Central memory CD8-positive, alpha-beta T cell (primary cell): Measurements from ENCODE around the gene RFC5.
A peak's percentile ranks its signal among the peaks of the same experiment; 100 is the strongest.

Source experiments
- ATAC-seq: fragments of 150-1000 bp; cut with Tn5 transposase; replicated peaks from 2 replicates; pipeline ENCODE4 v1.10.0; 2022; ENCODE audit warnings: mild to moderate bottlenecking, moderate FRiP score, moderate number of reproducible peaks; ENCODE audit not compliant: poor library complexity, severe bottlenecking; ENCODE audit errors: extremely low read depth
- DNase-seq, 2 donors: peaks; one replicate each; pipeline ENCODE4 v3.0.0; 2021; ENCODE audit warnings: low spot score in 2 of 2
- H3K27ac Mint-ChIP-seq: one replicate; pipeline ENCODE4 v1.8.0; 2022; ENCODE audit warnings: low read depth, mild to moderate bottlenecking, moderate library complexity, mixed read lengths
- H3K27me3 Mint-ChIP-seq: one replicate; pipeline ENCODE4 v1.8.0; 2022; ENCODE audit warnings: mixed read lengths
- H3K36me3 Mint-ChIP-seq: one replicate; pipeline ENCODE4 v1.8.0; 2022; ENCODE audit warnings: mild to moderate bottlenecking, moderate library complexity, mixed read lengths; ENCODE audit not compliant: insufficient read depth
- H3K4me1 Mint-ChIP-seq: one replicate; pipeline ENCODE4 v1.8.0; 2022; ENCODE audit warnings: mixed read lengths
- H3K4me3 Mint-ChIP-seq: one replicate; pipeline ENCODE4 v1.8.0; 2022; ENCODE audit warnings: mild to moderate bottlenecking, moderate library complexity, mixed read lengths
- H3K9me3 Mint-ChIP-seq: one replicate; pipeline ENCODE4 v1.8.0; 2022; ENCODE audit warnings: mixed read lengths

RFC5 gene

GRCh38 chr12:118016424-118017264, at the start of gene RFC5:
Gene RFC5 (plus strand): TSS chr12:118016703. CDS start chr12:118016828, 125 bp downstream.
- H3K27me3 Mint-ChIP-seq: no peaks in the 10 kb centered on the region
- no peaks in the 10 kb centered on the region for H3K9me3 Mint-ChIP-seq
- peaks cover 28% of the 10 kb centered on the region for H3K36me3 Mint-ChIP-seq
- peak; percentile 99 for ATAC-seq
- peak; percentile 94 to 95 for DNase-seq
- peak within 1 kb of the TSS; percentile 93 for H3K4me3 Mint-ChIP-seq
- H3K27ac Mint-ChIP-seq: peak within 1 kb of the TSS; percentile 97
- H3K4me1 Mint-ChIP-seq: peaks cover 19% of the 10 kb centered on the region

GRCh38 chr12:117967043-117967442, 49.5 kb upstream of the RFC5 start:
- Mint-ChIP-seq H3K36me3 (peaks cover 4% of the 10 kb centered on the region), H3K9me3 (peaks cover 10% of the 10 kb centered on the region), H3K4me1 (peaks cover 13% of the 10 kb centered on the region), H3K27ac (no peak overlapping the region), H3K4me3 (peak overlapping the region; percentile 15), H3K27me3 (peaks cover 86% of the 10 kb centered on the region)
- ATAC-seq: no peak
- no peak for DNase-seq

GRCh38 chr12:117967512-117967911, 49.0 kb upstream of the RFC5 start:
- H3K27me3 Mint-ChIP-seq: peaks cover 88% of the 10 kb centered on the region
- ATAC-seq (no peak), DNase-seq (no peak)
- peaks cover 11% of the 10 kb centered on the region for H3K9me3 Mint-ChIP-seq
- H3K27ac Mint-ChIP-seq: no peak overlapping the region
- H3K4me1 Mint-ChIP-seq: peaks cover 13% of the 10 kb centered on the region
- H3K36me3 Mint-ChIP-seq: peaks cover 4% of the 10 kb centered on the region
- peak overlapping the region; percentile 15 for H3K4me3 Mint-ChIP-seq

GRCh38 chr12:117968151-117968789, 48.2 kb upstream of the RFC5 start:
- Mint-ChIP-seq H3K36me3 (peaks cover 4% of the 10 kb centered on the region), H3K27ac (no peak overlapping the region), H3K27me3 (peaks cover 91% of the 10 kb centered on the region), H3K9me3 (peaks cover 11% of the 10 kb centered on the region), H3K4me1 (peaks cover 13% of the 10 kb centered on the region), H3K4me3 (peak overlapping the region; percentile 75)
- ATAC-seq: no peak
- no peak for DNase-seq

GRCh38 chr12:117968826-117969659, 47.5 kb upstream of the RFC5 start, which contains the start of gene KSR2:
Gene KSR2 (minus strand): TSS chr12:117968990. CDS start chr12:117968255, 735 bp downstream.
- Mint-ChIP-seq H3K36me3 (peaks cover 4% of the 10 kb centered on the region), H3K27ac (no peak within 1 kb of the TSS), H3K4me3 (peak within 1 kb of the TSS; percentile 75), H3K9me3 (peaks cover 11% of the 10 kb centered on the region), H3K27me3 (peaks cover 92% of the 10 kb centered on the region), H3K4me1 (peaks cover 13% of the 10 kb centered on the region)
- ATAC-seq (no peak), DNase-seq (no peak)

GRCh38 chr12:117970334-117970733, 46.2 kb upstream of the RFC5 start:
- no peak overlapping the region for H3K27ac Mint-ChIP-seq
- peaks cover 4% of the 10 kb centered on the region for H3K36me3 Mint-ChIP-seq
- peaks cover 11% of the 10 kb centered on the region for H3K9me3 Mint-ChIP-seq
- H3K4me3 Mint-ChIP-seq: peak overlapping the region; percentile 15
- peaks cover 91% of the 10 kb centered on the region for H3K27me3 Mint-ChIP-seq
- peaks cover 13% of the 10 kb centered on the region for H3K4me1 Mint-ChIP-seq
- DNase-seq: no peak
- no peak for ATAC-seq

- H3K27ac Mint-ChIP-seq: no peak overlapping the region
- H3K27me3 Mint-ChIP-seq: peaks cover 71% of the 10 kb centered on the region
- H3K36me3 Mint-ChIP-seq: no peaks in the 10 kb centered on the region
- H3K4me3 Mint-ChIP-seq: no peak overlapping the region
- DNase-seq (no peak), ATAC-seq (no peak)
- peaks cover 11% of the 10 kb centered on the region for H3K9me3 Mint-ChIP-seq
- peaks cover 13% of the 10 kb centered on the region for H3K4me1 Mint-ChIP-seq
Measured at GRCh38 chr12:117972301-117972700, 44.2 kb upstream of the RFC5 start.

- no peak overlapping the region for H3K4me3 Mint-ChIP-seq
- no peaks in the 10 kb centered on the region for H3K36me3 Mint-ChIP-seq
- H3K27me3 Mint-ChIP-seq: peaks cover 56% of the 10 kb centered on the region
- no peaks in the 10 kb centered on the region for H3K4me1 Mint-ChIP-seq
- H3K9me3 Mint-ChIP-seq: peaks cover 11% of the 10 kb centered on the region
- DNase-seq (no peak), ATAC-seq (no peak)
- no peak overlapping the region for H3K27ac Mint-ChIP-seq
Measured at GRCh38 chr12:117975006-117975405, 41.5 kb upstream of the RFC5 start.

GRCh38 chr12:117977373-117977772, 39.1 kb upstream of the RFC5 start:
- ATAC-seq (no peak), DNase-seq (no peak)
- Mint-ChIP-seq H3K4me1 (no peaks in the 10 kb centered on the region), H3K4me3 (no peak overlapping the region), H3K36me3 (no peaks in the 10 kb centered on the region), H3K27me3 (peaks cover 34% of the 10 kb centered on the region), H3K9me3 (no peaks in the 10 kb centered on the region), H3K27ac (no peak overlapping the region)

GRCh38 chr12:117980616-117981015, 35.9 kb upstream of the RFC5 start:
- H3K27ac Mint-ChIP-seq: no peak overlapping the region
- H3K4me1 Mint-ChIP-seq: no peaks in the 10 kb centered on the region
- no peaks in the 10 kb centered on the region for H3K9me3 Mint-ChIP-seq
- no peak for ATAC-seq
- H3K4me3 Mint-ChIP-seq: no peak overlapping the region
- H3K36me3 Mint-ChIP-seq: no peaks in the 10 kb centered on the region
- no peak for DNase-seq
- peaks cover 26% of the 10 kb centered on the region for H3K27me3 Mint-ChIP-seq

GRCh38 chr12:117981267-117981666, 35.2 kb upstream of the RFC5 start:
- H3K27me3 Mint-ChIP-seq: peaks cover 26% of the 10 kb centered on the region

GRCh38 chr12:117985182-117985581, 31.3 kb upstream of the RFC5 start:
- H3K9me3 Mint-ChIP-seq: no peaks in the 10 kb centered on the region
- ATAC-seq: no peak
- H3K4me1 Mint-ChIP-seq: no peaks in the 10 kb centered on the region
- no peak overlapping the region for H3K27ac Mint-ChIP-seq
- H3K27me3 Mint-ChIP-seq: peaks cover 16% of the 10 kb centered on the region
- DNase-seq: no peak
- H3K4me3 Mint-ChIP-seq: no peak overlapping the region
- H3K36me3 Mint-ChIP-seq: peaks cover 2% of the 10 kb centered on the region

More at GRCh38 chr12:117981267-117981666, 35.2 kb upstream of the RFC5 start:
- H3K27ac Mint-ChIP-seq: no peak overlapping the region
- DNase-seq: no peak
- H3K9me3 Mint-ChIP-seq: no peaks in the 10 kb centered on the region
- H3K36me3 Mint-ChIP-seq: no peaks in the 10 kb centered on the region
- H3K4me3 Mint-ChIP-seq: no peak overlapping the region
- ATAC-seq: no peak
- no peaks in the 10 kb centered on the region for H3K4me1 Mint-ChIP-seq
